HG03442 (cell line): ENCODE data around the gene PCDHB3.
"Not testable (repeated sequence)": the region's sequence is repeated elsewhere in the genome, so short reads cannot be mapped to it uniquely, and the experiment has no call there.

ENCODE experiments used
- ATAC-seq: cut with Tn5 transposase; IDR thresholded peaks from one replicate; pipeline ENCODE4 v1.9.1; 2021; ENCODE audit warnings: mild to moderate bottlenecking, moderate library complexity; ENCODE audit not compliant: unreplicated experiment

PCDHB3 gene

DNA sequence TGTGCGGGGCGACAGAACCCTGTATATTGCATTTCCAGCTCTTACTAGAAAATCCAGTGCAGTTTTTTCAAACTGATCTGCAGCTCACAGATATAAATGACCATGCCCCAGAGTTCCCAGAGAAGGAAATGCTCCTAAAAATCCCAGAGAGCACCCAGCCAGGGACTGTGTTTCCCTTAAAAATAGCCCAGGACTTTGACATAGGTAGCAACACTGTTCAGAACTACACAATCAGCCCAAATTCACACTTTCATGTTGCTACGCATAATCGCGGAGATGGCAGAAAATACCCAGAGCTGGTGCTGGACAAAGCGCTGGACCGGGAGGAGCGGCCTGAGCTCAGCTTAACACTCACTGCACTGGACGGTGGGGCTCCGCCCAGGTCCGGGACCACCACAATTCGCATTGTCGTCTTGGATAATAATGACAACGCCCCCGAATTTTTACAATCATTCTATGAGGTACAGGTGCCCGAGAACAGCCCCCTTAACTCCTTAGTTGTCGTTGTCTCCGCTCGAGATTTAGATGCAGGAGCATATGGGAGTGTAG lies 35.5 kb downstream of the PCDHB3 start:
- no peak for ATAC-seq

DNA sequence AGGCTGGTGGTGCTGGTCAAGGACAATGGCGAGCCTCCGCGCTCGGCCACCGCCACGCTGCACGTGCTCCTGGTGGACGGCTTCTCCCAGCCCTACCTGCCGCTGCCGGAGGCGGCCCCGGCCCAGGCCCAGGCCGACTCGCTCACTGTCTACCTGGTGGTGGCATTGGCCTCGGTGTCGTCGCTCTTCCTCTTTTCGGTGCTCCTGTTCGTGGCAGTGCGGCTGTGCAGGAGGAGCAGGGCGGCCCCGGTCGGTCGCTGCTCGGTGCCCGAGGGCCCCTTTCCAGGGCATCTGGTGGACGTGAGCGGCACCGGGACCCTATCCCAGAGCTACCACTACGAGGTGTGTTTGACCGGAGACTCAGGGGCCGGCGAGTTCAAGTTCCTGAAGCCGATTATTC lies 37.1 kb downstream of the PCDHB3 start:
- ATAC-seq: not testable (repeated sequence)

GRCh38 chr5:141149812-141150211 lies 49.5 kb downstream of the PCDHB3 start, which contains the start of gene PCDHB6:
TSS of gene PCDHB6 (plus strand) at chr5:141150057. CDS start at chr5:141150258, 201 bp downstream.
- no peak for ATAC-seq

- no peak for ATAC-seq
These were observed 50.1 kb downstream of the PCDHB3 start for GRCh38 chr5:141150224-141150992.

- no peak for ATAC-seq
These were observed 50.7 kb downstream of the PCDHB3 start for GRCh38 chr5:141150993-141151325.

DNA sequence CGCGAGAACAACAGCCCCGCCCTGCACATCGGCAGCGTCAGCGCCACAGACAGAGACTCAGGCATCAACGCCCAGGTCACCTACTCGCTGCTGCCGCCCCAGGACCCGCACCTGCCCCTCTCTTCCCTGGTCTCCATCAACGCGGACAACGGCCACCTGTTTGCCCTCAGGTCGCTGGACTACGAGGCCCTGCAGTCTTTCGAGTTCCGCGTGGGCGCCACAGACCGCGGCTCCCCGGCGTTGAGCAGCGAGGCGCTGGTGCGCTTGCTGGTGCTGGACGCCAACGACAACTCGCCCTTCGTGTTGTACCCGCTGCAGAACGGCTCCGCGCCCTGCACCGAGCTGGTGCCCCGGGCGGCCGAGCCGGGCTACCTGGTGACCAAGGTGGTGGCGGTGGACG lies 51.4 kb downstream of the PCDHB3 start:
- not testable (repeated sequence) for ATAC-seq

DNA sequence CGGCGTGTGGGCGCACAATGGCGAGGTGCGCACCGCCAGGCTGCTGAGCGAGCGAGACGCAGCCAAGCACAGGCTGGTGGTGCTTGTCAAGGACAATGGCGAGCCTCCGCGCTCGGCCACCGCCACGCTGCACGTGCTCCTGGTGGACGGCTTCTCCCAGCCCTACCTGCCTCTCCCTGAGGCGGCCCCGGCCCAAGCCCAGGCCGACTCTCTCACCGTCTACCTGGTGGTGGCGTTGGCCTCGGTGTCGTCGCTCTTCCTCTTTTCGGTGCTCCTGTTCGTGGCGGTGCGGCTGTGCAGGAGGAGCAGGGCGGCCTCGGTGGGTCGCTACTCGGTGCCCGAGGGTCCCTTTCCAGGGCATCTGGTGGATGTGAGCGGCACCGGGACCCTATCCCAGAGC lies 51.8 kb downstream of the PCDHB3 start:
- ATAC-seq: not testable (repeated sequence)
